ENCODE measurements around the gene ITGA11. TPM values are rescaled to one million over a fixed set of nuclear protein-coding genes. Genes with fewer than 3 reads are reported as not detected.

Gene ITGA11
- total and polyA plus RNA-seq, 2 donors, result 2.9 to 16.6 TPM

DNA sequence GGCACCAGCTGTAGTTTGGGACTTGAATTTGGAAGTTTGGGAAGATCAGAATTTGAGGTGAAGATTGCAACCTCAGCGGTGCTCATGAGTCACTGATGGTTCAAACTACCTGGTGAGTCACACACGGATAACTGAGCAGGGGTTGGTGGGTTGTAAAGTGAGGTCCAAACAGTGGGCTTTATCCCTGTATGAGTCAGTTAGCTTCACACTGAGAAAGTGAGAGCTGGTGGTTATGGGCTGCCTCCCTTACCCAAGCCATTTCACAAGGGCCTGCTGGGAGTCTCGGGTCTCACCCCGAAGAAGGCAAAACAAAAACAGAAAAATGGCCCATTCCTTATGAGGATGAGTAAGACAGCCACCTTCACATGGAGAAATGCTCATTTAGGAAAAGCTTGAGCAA lies 77.0 kb downstream of the ITGA11 start:
- no peaks in the 10 kb centered on the region for H3K36me3 ChIP-seq (ENCODE audit: insufficient read depth)
- H3K27ac ChIP-seq (ENCODE audit: low read depth), result no peak overlapping the region
- no peak overlapping the region for H3K4me3 ChIP-seq (ENCODE audit: low read depth, low read length)
- 95% methylated on average over 4 of the region's 4 CpGs for WGBS
- no peaks in the 10 kb centered on the region for H3K4me1 ChIP-seq (ENCODE audit: insufficient read depth)
- no peak for DNase-seq (ENCODE audit: extremely low spot score)

GRCh38 chr15:68354268-68354667 lies 77.7 kb downstream of the ITGA11 start:
- no peaks in the 10 kb centered on the region for H3K36me3 ChIP-seq (ENCODE audit: insufficient read depth)
- H3K27ac ChIP-seq (ENCODE audit: low read depth), result no peak overlapping the region
- DNase-seq (ENCODE audit: extremely low spot score), result no peak
- H3K4me3 ChIP-seq (ENCODE audit: low read depth, low read length), result no peak overlapping the region
- no peaks in the 10 kb centered on the region for H3K4me1 ChIP-seq (ENCODE audit: insufficient read depth)
- WGBS, result 89% methylated on average over 2 of the region's 2 CpGs

DNA sequence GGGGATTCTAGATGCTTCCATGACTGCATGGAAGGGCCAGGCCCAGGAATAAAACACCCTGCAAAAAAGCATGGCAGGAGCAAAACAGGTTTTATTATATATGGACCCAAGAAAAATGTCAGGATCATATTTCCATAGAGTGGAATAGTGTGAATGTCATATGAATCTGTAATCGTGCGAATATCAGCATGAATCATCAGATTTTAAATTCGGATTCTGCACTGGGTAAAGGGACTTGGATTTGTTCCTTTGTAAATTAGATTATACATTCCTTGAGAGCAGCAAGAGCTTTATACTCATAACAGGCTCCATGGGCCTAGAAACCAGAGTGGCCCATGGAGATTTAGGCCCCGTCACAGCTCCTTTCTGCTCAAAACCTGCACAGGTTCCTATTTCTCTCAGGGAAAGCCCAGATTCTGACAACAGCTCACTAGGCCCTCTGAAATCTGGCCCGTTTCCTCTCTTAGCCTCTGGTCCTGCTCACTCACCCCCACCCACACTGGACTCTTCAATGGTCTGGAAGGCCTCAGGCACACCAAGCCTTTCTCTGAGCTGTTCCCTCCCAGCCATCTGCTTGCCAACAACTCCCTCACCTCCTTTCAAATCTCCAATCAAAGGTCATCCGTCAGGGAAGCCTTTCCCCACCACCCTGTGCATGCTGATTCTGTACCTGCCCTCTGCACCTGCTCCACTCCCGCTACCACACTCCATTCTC lies 78.4 kb downstream of the ITGA11 start:
- Histone ChIP-seq H3K27ac (ENCODE audit: low read depth) (no peak overlapping the region), H3K4me3 (ENCODE audit: low read depth, low read length) (no peak overlapping the region), H3K4me1 (ENCODE audit: insufficient read depth) (no peaks in the 10 kb centered on the region), H3K36me3 (ENCODE audit: insufficient read depth) (no peaks in the 10 kb centered on the region)
- WGBS, result 89% methylated on average over 7 of the region's 7 CpGs
- DNase-seq (ENCODE audit: extremely low spot score), result no peak

GRCh38 chr15:68352401-68353062 lies 79.4 kb downstream of the ITGA11 start:
- Histone ChIP-seq H3K27ac (ENCODE audit: low read depth) (peak overlapping the region; percentile 13), H3K36me3 (ENCODE audit: insufficient read depth) (no peaks in the 10 kb centered on the region), H3K4me3 (ENCODE audit: low read depth, low read length) (no peak overlapping the region), H3K4me1 (ENCODE audit: insufficient read depth) (no peaks in the 10 kb centered on the region)
- no peak for DNase-seq (ENCODE audit: extremely low spot score)
- WGBS, result 38% methylated on average over 10 of the region's 10 CpGs

DNA sequence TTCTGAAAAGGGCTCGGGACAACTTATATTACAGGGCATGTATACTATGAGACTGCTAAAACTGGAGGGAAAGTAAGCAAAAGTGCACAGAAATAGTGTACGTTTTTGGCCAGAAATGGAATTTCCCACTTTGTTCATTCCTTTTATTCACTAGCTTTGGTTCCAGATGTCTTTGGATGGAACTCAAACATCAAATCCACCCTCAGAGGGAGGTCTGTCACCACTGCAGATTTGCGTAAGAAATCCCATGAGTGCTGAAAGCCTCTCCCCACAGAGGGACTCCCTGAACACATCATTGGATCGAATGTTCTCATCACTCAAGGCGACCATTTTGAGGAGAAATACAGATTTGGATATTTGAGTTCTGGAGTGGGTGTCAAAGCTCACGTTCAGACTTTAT lies 82.8 kb downstream of the ITGA11 start:
- DNase-seq (ENCODE audit: extremely low spot score), result no peak
- WGBS, result 69% methylated on average over 6 of the region's 6 CpGs
- no peaks in the 10 kb centered on the region for H3K36me3 ChIP-seq (ENCODE audit: insufficient read depth)
- H3K27ac ChIP-seq (ENCODE audit: low read depth), result no peak overlapping the region
- H3K4me3 ChIP-seq (ENCODE audit: low read depth, low read length), result no peak overlapping the region
- H3K4me1 ChIP-seq (ENCODE audit: insufficient read depth), result no peaks in the 10 kb centered on the region

GRCh38 chr15:68348606-68349005 lies 83.4 kb downstream of the ITGA11 start:
- 82% methylated on average over 9 of the region's 9 CpGs for WGBS
- Histone ChIP-seq H3K4me1 (ENCODE audit: insufficient read depth) (no peaks in the 10 kb centered on the region), H3K36me3 (ENCODE audit: insufficient read depth) (no peaks in the 10 kb centered on the region), H3K27ac (ENCODE audit: low read depth) (no peak overlapping the region), H3K4me3 (ENCODE audit: low read depth, low read length) (no peak overlapping the region)
- no peak for DNase-seq (ENCODE audit: extremely low spot score)

- no peaks in the 10 kb centered on the region for H3K4me1 ChIP-seq (ENCODE audit: insufficient read depth)
- no peak for DNase-seq (ENCODE audit: extremely low spot score)
- WGBS, result 90% methylated on average over 6 of the region's 6 CpGs
- no peaks in the 10 kb centered on the region for H3K36me3 ChIP-seq (ENCODE audit: insufficient read depth)
- H3K27ac ChIP-seq (ENCODE audit: low read depth), result no peak overlapping the region
- H3K4me3 ChIP-seq (ENCODE audit: low read depth, low read length), result no peak overlapping the region
Measured at GRCh38 chr15:68348081-68348480, 83.9 kb downstream of the ITGA11 start.

GRCh38 chr15:68347392-68347791 lies 84.6 kb downstream of the ITGA11 start:
- Histone ChIP-seq H3K4me1 (ENCODE audit: insufficient read depth) (no peaks in the 10 kb centered on the region), H3K4me3 (ENCODE audit: low read depth, low read length) (no peak overlapping the region), H3K36me3 (ENCODE audit: insufficient read depth) (no peaks in the 10 kb centered on the region), H3K27ac (ENCODE audit: low read depth) (no peak overlapping the region)
- WGBS, result 73% methylated on average over 7 of the region's 7 CpGs
- no peak for DNase-seq (ENCODE audit: extremely low spot score)

- Histone ChIP-seq H3K36me3 (ENCODE audit: insufficient read depth) (no peaks in the 10 kb centered on the region), H3K4me3 (ENCODE audit: low read depth, low read length) (no peak overlapping the region), H3K4me1 (ENCODE audit: insufficient read depth) (no peaks in the 10 kb centered on the region), H3K27ac (ENCODE audit: low read depth) (no peak overlapping the region)
- no peak for DNase-seq (ENCODE audit: extremely low spot score)
- WGBS, result 74% methylated on average over 6 of the region's 6 CpGs
Measured at GRCh38 chr15:68346979-68347378, 85.0 kb downstream of the ITGA11 start.

- no peak overlapping the region for H3K27ac ChIP-seq (ENCODE audit: low read depth)
- H3K36me3 ChIP-seq (ENCODE audit: insufficient read depth), result no peaks in the 10 kb centered on the region
- H3K4me3 ChIP-seq (ENCODE audit: low read depth, low read length), result no peak overlapping the region
- H3K4me1 ChIP-seq (ENCODE audit: insufficient read depth), result no peaks in the 10 kb centered on the region
- DNase-seq (ENCODE audit: extremely low spot score), result no peak
- 73% methylated on average over 5 of the region's 5 CpGs for WGBS
Measured at GRCh38 chr15:68345481-68345880, 86.5 kb downstream of the ITGA11 start.

GRCh38 chr15:68344600-68344999 lies 87.4 kb downstream of the ITGA11 start:
- no peaks in the 10 kb centered on the region for H3K4me1 ChIP-seq (ENCODE audit: insufficient read depth)

DNA sequence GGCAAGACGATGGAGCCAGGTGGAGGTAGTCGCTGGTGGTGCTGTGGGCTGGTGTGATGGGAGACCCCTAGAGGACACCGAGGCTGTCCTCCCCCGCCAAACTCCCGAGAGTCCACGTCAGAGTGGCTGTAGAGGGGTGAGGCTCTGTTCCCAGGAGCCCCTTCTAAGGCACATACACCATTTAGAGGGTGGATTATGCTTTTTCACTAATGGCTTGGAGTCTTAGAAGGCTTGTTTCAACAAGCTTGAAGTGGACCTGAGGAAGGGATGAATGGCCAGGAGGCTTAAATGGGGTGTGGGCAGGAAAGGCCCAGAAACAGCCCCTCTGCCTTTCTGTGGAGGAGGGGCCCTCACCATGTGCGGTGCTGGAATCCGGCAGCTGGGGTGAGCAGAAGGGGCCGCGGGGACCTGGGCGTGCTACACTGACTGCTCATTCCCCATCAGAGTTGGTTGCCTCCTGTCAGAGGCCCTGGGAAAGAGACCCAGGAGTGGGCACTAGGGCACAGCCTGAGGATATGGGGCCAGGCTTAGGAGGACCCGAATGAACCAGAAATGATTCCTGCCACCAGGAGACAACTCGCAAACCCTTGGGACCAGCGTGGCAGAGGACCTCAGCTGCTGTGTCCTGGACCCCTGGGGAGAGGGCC lies 88.3 kb downstream of the ITGA11 start:
- Histone ChIP-seq H3K4me3 (ENCODE audit: low read depth, low read length) (no peak overlapping the region), H3K36me3 (ENCODE audit: insufficient read depth) (no peaks in the 10 kb centered on the region), H3K4me1 (ENCODE audit: insufficient read depth) (no peaks in the 10 kb centered on the region), H3K27ac (ENCODE audit: low read depth) (no peak overlapping the region)
- no peak for DNase-seq (ENCODE audit: extremely low spot score)
- 84% methylated on average over 14 of the region's 14 CpGs for WGBS

More at GRCh38 chr15:68344600-68344999, 87.4 kb downstream of the ITGA11 start:
- WGBS, result 94% methylated on average over 7 of the region's 7 CpGs
- H3K36me3 ChIP-seq (ENCODE audit: insufficient read depth), result no peaks in the 10 kb centered on the region
- no peak for DNase-seq (ENCODE audit: extremely low spot score)
- no peak overlapping the region for H3K4me3 ChIP-seq (ENCODE audit: low read depth, low read length)
- no peak overlapping the region for H3K27ac ChIP-seq (ENCODE audit: low read depth)

GRCh38 chr15:68341760-68342725 lies 89.9 kb downstream of the ITGA11 start:
- Histone ChIP-seq H3K4me1 (ENCODE audit: insufficient read depth) (no peaks in the 10 kb centered on the region), H3K36me3 (ENCODE audit: insufficient read depth) (no peaks in the 10 kb centered on the region), H3K4me3 (ENCODE audit: low read depth, low read length) (no peak overlapping the region), H3K27ac (ENCODE audit: low read depth) (no peak overlapping the region)
- 71% methylated on average over 17 of the region's 17 CpGs for WGBS
- no peak for DNase-seq (ENCODE audit: extremely low spot score)
